Measurements from ENCODE around the gene TSPAN9. TPM values are rescaled to one million over a fixed set of nuclear protein-coding genes. Genes with fewer than 3 reads are reported as not detected.

TSPAN9 gene
- polyA plus RNA-seq, 1 donor from 2014 or later = not detected

- Mint-ChIP-seq H3K9me3 (no peaks in the 10 kb centered on the region), H3K36me3 (no peaks in the 10 kb centered on the region), H3K27ac (no peak overlapping the region), H3K4me1 (no peaks in the 10 kb centered on the region), H3K27me3 (peaks cover 23% of the 10 kb centered on the region), H3K4me3 (no peak overlapping the region)
Observed at GRCh38 chr12:3152892-3153291, 75.7 kb downstream of the TSPAN9 start.

DNA sequence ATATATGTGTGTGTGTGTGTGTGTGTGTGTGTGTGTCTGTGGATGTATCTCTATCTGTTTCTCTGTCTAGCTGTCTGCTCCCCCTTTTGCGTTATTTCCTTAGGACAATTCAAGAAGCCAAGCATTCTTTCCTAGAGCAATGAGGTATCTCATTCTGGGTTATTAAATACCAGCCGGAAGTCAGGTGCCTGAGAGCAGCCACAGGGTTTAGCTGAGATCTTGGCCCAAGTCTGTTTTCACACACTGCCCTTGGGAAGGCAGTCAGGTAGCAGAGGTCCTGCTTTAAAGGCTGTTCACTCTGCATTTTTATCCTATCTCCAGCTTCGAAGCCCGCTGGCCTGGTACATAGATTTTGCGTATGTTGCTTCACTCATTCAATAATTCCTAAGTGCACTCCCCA is 76.8 kb downstream of the TSPAN9 start:
- H3K27ac Mint-ChIP-seq = no peak overlapping the region
- no peaks in the 10 kb centered on the region for H3K4me1 Mint-ChIP-seq
- no peak overlapping the region for H3K4me3 Mint-ChIP-seq
- H3K36me3 Mint-ChIP-seq = no peaks in the 10 kb centered on the region
- H3K9me3 Mint-ChIP-seq = peaks cover 0 to 3% (median 0%) of the 10 kb centered on the region in 3 donors
- peaks cover 19% of the 10 kb centered on the region for H3K27me3 Mint-ChIP-seq

DNA sequence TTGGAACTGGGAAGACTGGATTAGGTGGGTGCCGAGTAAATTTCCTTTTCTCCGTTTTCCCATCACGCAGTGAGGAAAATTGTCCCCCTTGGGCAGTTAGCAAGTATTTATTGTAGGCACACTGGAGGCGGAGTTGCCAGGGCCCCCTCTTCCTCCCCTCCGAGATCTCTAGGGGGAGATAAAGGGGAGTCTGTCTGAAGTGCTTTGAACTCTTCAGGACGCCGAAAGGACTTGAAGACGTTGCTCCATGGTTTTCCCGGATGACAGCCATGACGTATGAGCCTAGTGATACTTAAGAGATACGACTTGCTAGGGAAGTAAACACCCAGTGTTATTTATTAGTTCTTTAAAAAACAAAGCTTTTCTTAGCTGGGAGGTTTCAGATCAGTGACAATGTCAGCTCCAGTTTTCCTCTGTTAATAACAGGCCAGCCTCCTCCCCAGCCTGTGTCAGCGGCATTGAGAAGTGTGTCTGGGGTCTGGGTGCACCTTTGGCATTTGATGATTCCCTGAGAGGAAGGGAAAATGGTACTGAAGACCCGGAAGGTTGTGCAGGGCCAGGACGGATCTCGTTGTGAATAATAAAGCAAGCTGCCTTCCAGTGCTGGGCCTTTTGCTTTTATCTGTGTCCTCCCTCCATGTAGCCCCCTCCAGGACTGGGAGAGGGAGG is 78.7 kb downstream of the TSPAN9 start:
- H3K27ac Mint-ChIP-seq = no peak overlapping the region
- peaks cover 0 to 3% (median 0%) of the 10 kb centered on the region in 3 donors for H3K9me3 Mint-ChIP-seq
- H3K4me1 Mint-ChIP-seq = no peaks in the 10 kb centered on the region
- H3K27me3 Mint-ChIP-seq = peaks cover 11% of the 10 kb centered on the region
- H3K36me3 Mint-ChIP-seq = no peaks in the 10 kb centered on the region
- no peak overlapping the region for H3K4me3 Mint-ChIP-seq

GRCh38 chr12:3157581-3158323 is 80.6 kb downstream of the TSPAN9 start:
- Mint-ChIP-seq H3K4me3 (no peak overlapping the region), H3K4me1 (no peaks in the 10 kb centered on the region), H3K27ac (no peak overlapping the region), H3K36me3 (no peaks in the 10 kb centered on the region), H3K9me3 (peaks cover 0 to 4% (median 4%) of the 10 kb centered on the region in 3 donors), H3K27me3 (peaks cover 5% of the 10 kb centered on the region)

DNA sequence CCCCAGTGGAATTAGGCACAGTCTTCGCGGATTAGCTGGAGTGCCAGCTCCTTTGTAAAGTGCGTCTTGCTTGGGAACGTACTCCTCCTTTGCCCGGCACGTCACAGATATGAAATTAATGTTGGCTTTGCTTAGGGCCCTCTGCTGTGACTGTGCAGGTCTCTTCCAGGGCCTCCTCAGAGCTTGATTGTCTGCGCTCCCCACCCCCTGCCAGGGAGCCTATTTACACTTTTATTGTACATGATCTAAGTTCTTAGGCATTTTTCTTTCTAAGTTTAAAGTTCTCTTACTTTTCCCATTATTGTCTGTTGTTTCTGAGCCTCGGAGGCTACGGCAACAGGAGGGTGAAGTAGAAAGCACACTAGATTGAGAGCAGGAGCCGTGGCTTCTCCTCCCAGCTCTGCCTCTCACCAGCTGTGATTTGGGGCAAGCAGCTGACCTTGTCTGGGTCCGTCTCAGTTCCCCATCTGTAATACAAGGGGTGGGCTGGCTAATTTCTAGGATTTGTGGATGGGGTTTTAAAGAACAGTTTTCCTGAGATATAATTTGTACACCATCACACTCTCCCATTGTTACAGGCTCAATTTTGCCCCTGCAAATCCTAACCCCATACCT is 81.8 kb downstream of the TSPAN9 start:
- H3K9me3 Mint-ChIP-seq = peaks cover 0 to 4% (median 4%) of the 10 kb centered on the region in 3 donors
- H3K4me3 Mint-ChIP-seq = no peak overlapping the region
- no peaks in the 10 kb centered on the region for H3K4me1 Mint-ChIP-seq
- H3K27ac Mint-ChIP-seq = no peak overlapping the region
- no peaks in the 10 kb centered on the region for H3K36me3 Mint-ChIP-seq
- peaks cover 9% of the 10 kb centered on the region for H3K27me3 Mint-ChIP-seq

GRCh38 chr12:3160081-3160480 is 82.9 kb downstream of the TSPAN9 start:
- Mint-ChIP-seq H3K9me3 (peaks cover 0 to 4% (median 4%) of the 10 kb centered on the region in 3 donors), H3K36me3 (no peaks in the 10 kb centered on the region), H3K27ac (no peak overlapping the region), H3K4me1 (no peaks in the 10 kb centered on the region), H3K4me3 (no peak overlapping the region), H3K27me3 (peaks cover 9% of the 10 kb centered on the region)

DNA sequence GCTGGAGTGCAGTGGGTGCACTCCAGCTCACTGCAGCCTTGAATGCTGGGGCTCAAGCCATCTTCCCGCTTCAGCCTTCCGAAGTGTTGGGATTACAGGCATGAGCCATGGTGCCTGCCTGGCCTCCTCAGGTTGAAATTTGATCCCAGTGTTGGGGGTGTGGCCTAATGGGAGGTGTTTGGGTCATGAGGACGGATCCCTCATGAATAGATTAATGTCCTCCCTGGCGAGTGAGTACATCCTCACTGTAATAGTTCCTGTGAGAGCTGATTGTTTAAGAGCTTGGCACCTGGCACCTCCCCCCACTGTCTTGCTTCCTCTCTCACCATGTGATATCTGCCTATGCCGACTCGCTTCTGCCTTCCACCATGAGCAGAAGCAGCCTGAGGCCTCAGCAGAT is 84.7 kb downstream of the TSPAN9 start:
- Mint-ChIP-seq H3K27ac (no peak overlapping the region), H3K4me3 (no peak overlapping the region), H3K4me1 (no peaks in the 10 kb centered on the region), H3K36me3 (no peaks in the 10 kb centered on the region), H3K27me3 (peaks cover 7% of the 10 kb centered on the region), H3K9me3 (peaks cover 0 to 4% (median 4%) of the 10 kb centered on the region in 3 donors)

- no peak overlapping the region for H3K27ac Mint-ChIP-seq
- no peaks in the 10 kb centered on the region for H3K36me3 Mint-ChIP-seq
- peaks cover 8% of the 10 kb centered on the region for H3K27me3 Mint-ChIP-seq
- H3K4me3 Mint-ChIP-seq = no peak overlapping the region
- peaks cover 0 to 4% (median 1%) of the 10 kb centered on the region in 3 donors for H3K9me3 Mint-ChIP-seq
- H3K4me1 Mint-ChIP-seq = no peaks in the 10 kb centered on the region
Observed at GRCh38 chr12:3164454-3165077, 87.4 kb downstream of the TSPAN9 start.

GRCh38 chr12:3165078-3165980 is 88.2 kb downstream of the TSPAN9 start:
- Mint-ChIP-seq H3K4me1 (no peaks in the 10 kb centered on the region), H3K27ac (no peak overlapping the region), H3K36me3 (no peaks in the 10 kb centered on the region), H3K9me3 (peaks cover 0 to 4% (median 1%) of the 10 kb centered on the region in 3 donors), H3K27me3 (peaks cover 8% of the 10 kb centered on the region), H3K4me3 (no peak overlapping the region)

GRCh38 chr12:3167636-3168035 is 90.5 kb downstream of the TSPAN9 start:
- Mint-ChIP-seq H3K36me3 (no peaks in the 10 kb centered on the region), H3K27ac (no peak overlapping the region), H3K9me3 (peaks cover 0 to 2% (median 0%) of the 10 kb centered on the region in 3 donors), H3K4me1 (no peaks in the 10 kb centered on the region), H3K4me3 (no peak overlapping the region), H3K27me3 (peaks cover 8% of the 10 kb centered on the region)

GRCh38 chr12:3168223-3169221 is 91.3 kb downstream of the TSPAN9 start:
- Mint-ChIP-seq H3K27me3 (peaks cover 7% of the 10 kb centered on the region), H3K27ac (no peak overlapping the region), H3K36me3 (no peaks in the 10 kb centered on the region), H3K4me3 (no peak overlapping the region), H3K4me1 (no peaks in the 10 kb centered on the region), H3K9me3 (peaks cover 0 to 2% (median 0%) of the 10 kb centered on the region in 3 donors)

DNA sequence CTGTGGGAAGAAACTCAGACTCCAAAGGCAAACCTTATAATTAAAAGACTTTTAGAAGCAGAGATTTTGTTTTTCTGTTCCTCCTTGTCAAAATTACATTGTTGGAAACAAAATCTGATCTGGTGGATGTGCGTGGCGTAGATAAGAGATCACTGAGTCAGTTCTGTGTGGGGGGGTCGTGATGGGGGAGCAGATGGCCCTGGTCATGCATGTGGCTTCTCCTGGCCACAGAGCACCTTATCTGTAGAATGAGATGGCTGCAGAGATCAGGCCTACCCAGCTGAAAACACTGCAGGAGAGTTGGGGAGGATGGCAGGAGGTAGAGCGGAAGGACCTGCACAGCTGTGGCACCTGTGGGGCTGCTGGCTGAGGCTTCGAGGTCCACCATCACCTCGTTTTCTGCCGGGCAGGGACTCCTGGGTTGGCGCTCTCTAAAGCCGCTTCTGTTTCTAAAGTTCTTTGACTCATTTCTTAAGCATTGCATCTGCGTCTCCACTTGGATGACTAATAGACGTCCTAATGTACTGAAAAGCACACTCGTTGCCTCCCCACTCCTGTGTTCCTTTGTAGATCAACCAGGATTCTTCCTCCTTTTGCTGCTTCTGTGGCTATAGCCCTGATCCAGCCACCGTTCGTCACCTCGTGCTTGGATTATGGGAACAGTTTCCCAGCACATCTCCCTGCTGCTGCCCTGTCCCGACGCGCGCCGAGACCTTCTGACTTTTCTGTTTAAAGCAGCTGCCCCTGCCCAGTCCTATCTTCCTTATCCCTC is 93.4 kb downstream of the TSPAN9 start:
- H3K4me3 Mint-ChIP-seq = no peak overlapping the region
- peaks cover 0 to 3% (median 0%) of the 10 kb centered on the region in 3 donors for H3K4me1 Mint-ChIP-seq
- no peaks in the 10 kb centered on the region for H3K36me3 Mint-ChIP-seq
- peaks cover 0 to 2% (median 0%) of the 10 kb centered on the region in 3 donors for H3K9me3 Mint-ChIP-seq
- H3K27ac Mint-ChIP-seq = no peak overlapping the region
- peaks cover 14% of the 10 kb centered on the region for H3K27me3 Mint-ChIP-seq

- Mint-ChIP-seq H3K27ac (no peak overlapping the region), H3K9me3 (peaks cover 0 to 2% (median 0%) of the 10 kb centered on the region in 3 donors), H3K36me3 (no peaks in the 10 kb centered on the region), H3K4me3 (no peak overlapping the region), H3K27me3 (peaks cover 16% of the 10 kb centered on the region), H3K4me1 (peaks cover 0 to 3% (median 0%) of the 10 kb centered on the region in 3 donors)
Observed at GRCh38 chr12:3171195-3171591, 94.0 kb downstream of the TSPAN9 start.

Data from IgD-negative memory B cell (primary cell).